IPS DF 6.9 (cell line): ENCODE data around the gene TUSC2.
A peak's percentile ranks its signal among the peaks of the same experiment; 100 is the strongest.

Experiments
- DNase-seq: peaks from one replicate; pipeline ENCODE4 v3.0.0-alpha.2; 2013; ENCODE audit warnings: low read depth, low spot score
- H3K27ac ChIP-seq: one replicate; pipeline ENCODE4 v1.5.1; 2013; ENCODE audit warnings: low read length, control low read depth
- H3K27me3 ChIP-seq: 2 replicates; pipeline ENCODE4 v1.6.1; 2013; ENCODE audit warnings: mild to moderate bottlenecking, low read length; ENCODE audit not compliant: control insufficient read depth, insufficient read depth
- H3K36me3 ChIP-seq: 2 replicates; pipeline ENCODE4 v1.6.1; 2013; ENCODE audit warnings: low read length; ENCODE audit not compliant: control insufficient read depth, insufficient read depth
- H3K4me1 ChIP-seq: 2 replicates; pipeline ENCODE4 v1.6.1; 2013; ENCODE audit warnings: low read length; ENCODE audit not compliant: control insufficient read depth, insufficient read depth
- H3K4me3 ChIP-seq: 2 replicates; pipeline ENCODE4 v1.5.1; 2013; ENCODE audit warnings: mild to moderate bottlenecking, low read length
- H3K9me3 ChIP-seq: 2 replicates; pipeline ENCODE4 v1.6.1; 2013; ENCODE audit warnings: low read length, inconsistent platforms; ENCODE audit not compliant: control insufficient read depth, insufficient read depth
- WGBS: extraction: QIAGEN DNeasy Blood & Tissue Kit; methylation state at CpG from one replicate; pipeline ENCODE4 v1.1.7; 2013; ENCODE audit warnings: mixed read lengths, missing lambda C conversion rate; ENCODE audit not compliant: insufficient read length, insufficient coverage; 5-methylcytosine and 5-hydroxymethylcytosine counted together

TUSC2 gene

DNA sequence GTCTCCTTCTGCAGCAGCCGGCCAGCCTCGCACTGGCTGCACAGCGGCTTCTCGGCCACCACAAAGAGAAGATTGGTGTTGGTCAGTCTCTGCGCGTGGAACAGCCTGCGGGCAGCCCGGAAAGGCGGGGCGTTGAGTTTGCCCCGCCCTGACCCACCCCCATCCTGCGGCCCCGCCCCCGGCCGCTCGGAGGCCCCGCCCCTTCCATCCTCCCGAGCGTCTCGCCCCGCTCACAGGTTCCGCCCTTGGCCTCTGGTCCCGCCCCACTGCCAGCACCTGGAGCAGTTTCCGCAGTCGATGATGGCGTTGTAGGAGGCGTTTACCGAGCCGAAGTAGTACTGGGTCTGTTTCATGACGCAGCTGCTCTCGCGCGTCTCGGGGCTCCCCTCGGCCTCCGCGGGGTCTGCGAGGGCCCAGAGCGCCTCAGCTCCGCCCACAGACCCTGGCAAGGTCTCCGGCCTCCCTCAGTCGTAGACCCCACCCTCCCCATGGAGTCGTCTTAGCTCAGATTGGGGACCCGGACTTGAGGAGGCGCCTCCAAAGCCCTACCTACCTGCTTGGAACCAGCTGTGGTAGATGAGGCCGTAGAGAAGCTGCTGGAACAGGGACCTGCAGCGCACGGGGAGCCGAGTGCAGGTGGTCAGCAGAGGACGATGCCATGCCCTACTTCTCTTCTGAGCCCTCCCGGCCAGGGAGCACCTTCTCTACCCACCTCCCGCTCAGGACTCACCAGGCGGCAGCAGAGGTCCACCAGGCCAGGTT is 37.2 kb upstream of the TUSC2 start:
- Histone ChIP-seq H3K4me3 (peak overlapping the region; percentile 53; the same call in 1 of the 2 replicates), H3K4me1 (peaks cover 5% of the 10 kb centered on the region; the same call in 1 of the 2 replicates), H3K27me3 (no peaks in the 10 kb centered on the region), H3K27ac (no peak overlapping the region), H3K36me3 (no peaks in the 10 kb centered on the region; the same call in 1 of the 2 replicates), H3K9me3 (no peaks in the 10 kb centered on the region)
- WGBS = no CpG with 5 or more reads among the region's 53 CpGs
- DNase-seq = peak; percentile 75

GRCh38 chr3:50364573-50365079 is 36.6 kb upstream of the TUSC2 start:
- no peak overlapping the region for H3K27ac ChIP-seq
- no CpG with 5 or more reads among the region's 48 CpGs for WGBS
- H3K9me3 ChIP-seq = no peaks in the 10 kb centered on the region
- no peaks in the 10 kb centered on the region; the same call in 1 of the 2 replicates for H3K36me3 ChIP-seq
- no peaks in the 10 kb centered on the region for H3K27me3 ChIP-seq
- H3K4me3 ChIP-seq = peak overlapping the region; percentile 52
- H3K4me1 ChIP-seq = peaks cover 5% of the 10 kb centered on the region; the same call in 1 of the 2 replicates
- DNase-seq = no peak

- no peak overlapping the region for H3K27ac ChIP-seq
- H3K9me3 ChIP-seq = no peaks in the 10 kb centered on the region
- no peaks in the 10 kb centered on the region; the same call in 1 of the 2 replicates for H3K36me3 ChIP-seq
- peak overlapping the region; percentile 17; the same call in 1 of the 2 replicates for H3K4me3 ChIP-seq
- DNase-seq = no peak
- WGBS = no CpG with 5 or more reads among the region's 8 CpGs
- no peaks in the 10 kb centered on the region for H3K27me3 ChIP-seq
- peaks cover 10% of the 10 kb centered on the region for H3K4me1 ChIP-seq
Measured at GRCh38 chr3:50359760-50360110, 31.7 kb upstream of the TUSC2 start.

- Histone ChIP-seq H3K4me1 (peaks cover 8% of the 10 kb centered on the region), H3K4me3 (peak within 1 kb of the TSS; percentile 86), H3K9me3 (no peaks in the 10 kb centered on the region), H3K36me3 (peaks cover 4% of the 10 kb centered on the region; the same call in 1 of the 2 replicates), H3K27me3 (no peaks in the 10 kb centered on the region), H3K27ac (no peak within 1 kb of the TSS)
- WGBS = no CpG with 5 or more reads among the region's 64 CpGs
- DNase-seq = peak; percentile 96
Measured at GRCh38 chr3:50358911-50359759, 31.1 kb upstream of the TUSC2 start, which contains the start of gene TMEM115. Gene TMEM115 (minus strand): TSS chr3:50359521. CDS start chr3:50359063, 458 bp downstream.

- peaks cover 5% of the 10 kb centered on the region; the same call in 1 of the 2 replicates for H3K36me3 ChIP-seq
- DNase-seq = no peak
- no peak overlapping the region for H3K27ac ChIP-seq
- H3K27me3 ChIP-seq = no peaks in the 10 kb centered on the region
- WGBS = no CpG with 5 or more reads among the region's 24 CpGs
- H3K4me1 ChIP-seq = peaks cover 8% of the 10 kb centered on the region
- peak overlapping the region; percentile 86; the same call in 1 of the 2 replicates for H3K4me3 ChIP-seq
- H3K9me3 ChIP-seq = no peaks in the 10 kb centered on the region
Measured at GRCh38 chr3:50358355-50358910, 30.4 kb upstream of the TUSC2 start.

DNA sequence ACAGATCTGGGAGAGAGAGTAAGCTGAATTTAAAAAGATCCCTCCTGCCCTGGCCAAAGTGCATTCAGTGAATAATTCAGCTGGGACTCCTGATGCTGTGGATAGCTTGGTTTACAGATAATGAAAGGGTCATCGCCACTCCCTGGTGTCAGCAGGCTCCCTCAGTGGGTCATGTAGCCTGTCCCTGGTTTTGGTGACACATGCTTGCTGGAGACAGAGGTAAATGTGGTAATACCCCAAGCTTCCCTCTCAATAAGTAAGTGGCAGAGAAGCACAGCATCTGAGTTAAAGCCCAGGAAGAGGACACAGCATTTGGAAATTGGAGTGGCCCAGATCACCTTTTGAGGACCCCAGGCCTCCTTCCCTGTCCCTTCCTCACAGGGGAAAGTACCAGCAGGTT is 29.5 kb upstream of the TUSC2 start:
- H3K4me3 ChIP-seq = no peak overlapping the region
- no CpG with 5 or more reads among the region's 1 CpG for WGBS
- DNase-seq = no peak
- peaks cover 8% of the 10 kb centered on the region for H3K4me1 ChIP-seq
- H3K27me3 ChIP-seq = no peaks in the 10 kb centered on the region
- peaks cover 8% of the 10 kb centered on the region; the same call in 1 of the 2 replicates for H3K36me3 ChIP-seq
- no peaks in the 10 kb centered on the region for H3K9me3 ChIP-seq
- no peak overlapping the region for H3K27ac ChIP-seq

- H3K27me3 ChIP-seq = no peaks in the 10 kb centered on the region
- no peaks in the 10 kb centered on the region for H3K9me3 ChIP-seq
- no peak overlapping the region for H3K27ac ChIP-seq
- WGBS = no CpG with 5 or more reads among the region's 5 CpGs
- DNase-seq = no peak
- H3K4me1 ChIP-seq = peaks cover 8% of the 10 kb centered on the region
- no peak overlapping the region for H3K4me3 ChIP-seq
- peaks cover 8% of the 10 kb centered on the region; the same call in 1 of the 2 replicates for H3K36me3 ChIP-seq
Measured at GRCh38 chr3:50356553-50356952, 28.5 kb upstream of the TUSC2 start.

GRCh38 chr3:50355829-50356552 is 28.0 kb upstream of the TUSC2 start:
- Histone ChIP-seq H3K27ac (no peak overlapping the region), H3K27me3 (no peaks in the 10 kb centered on the region), H3K36me3 (peaks cover 8% of the 10 kb centered on the region; the same call in 1 of the 2 replicates), H3K9me3 (no peaks in the 10 kb centered on the region), H3K4me1 (peaks cover 8% of the 10 kb centered on the region), H3K4me3 (no peak overlapping the region)
- no peak for DNase-seq
- no CpG with 5 or more reads among the region's 5 CpGs for WGBS

GRCh38 chr3:50354850-50355249 is 26.8 kb upstream of the TUSC2 start:
- Histone ChIP-seq H3K36me3 (peaks cover 8% of the 10 kb centered on the region; the same call in 1 of the 2 replicates), H3K4me3 (no peak overlapping the region), H3K4me1 (peaks cover 8% of the 10 kb centered on the region), H3K9me3 (no peaks in the 10 kb centered on the region), H3K27ac (no peak overlapping the region), H3K27me3 (no peaks in the 10 kb centered on the region)
- DNase-seq = no peak
- no CpG with 5 or more reads among the region's 7 CpGs for WGBS
